GM21576 (cell line): Measurements from ENCODE around the gene VPS54.
"Not testable (repeated sequence)": the region's sequence is repeated elsewhere in the genome, so short reads cannot be mapped to it uniquely, and the experiment has no call there.

Source experiments
- ATAC-seq: cut with Tn5 transposase; IDR thresholded peaks from one replicate; pipeline ENCODE4 v1.9.1; 2021; ENCODE audit warnings: mild to moderate bottlenecking, moderate library complexity; ENCODE audit not compliant: unreplicated experiment

VPS54 gene

GRCh38 chr2:63874204-63875130, 144.8 kb downstream of the VPS54 start:
- no peak for ATAC-seq

GRCh38 chr2:63872571-63873328, 146.5 kb downstream of the VPS54 start:
- ATAC-seq, result no peak

GRCh38 chr2:63871864-63872263, 147.4 kb downstream of the VPS54 start:
- no peak for ATAC-seq

- ATAC-seq, result no peak
Observed at GRCh38 chr2:63870679-63871078, 148.5 kb downstream of the VPS54 start.

- ATAC-seq, result no peak
Observed at GRCh38 chr2:63866009-63866709, 153.1 kb downstream of the VPS54 start.

- no peak for ATAC-seq
Observed at GRCh38 chr2:63865159-63865799, 153.9 kb downstream of the VPS54 start.

- no peak for ATAC-seq
Observed at GRCh38 chr2:63863707-63864106, 155.5 kb downstream of the VPS54 start.

- ATAC-seq, result no peak
Observed at GRCh38 chr2:63862806-63863205, 156.4 kb downstream of the VPS54 start.

- ATAC-seq, result no peak
Observed at GRCh38 chr2:63861220-63861822, 157.9 kb downstream of the VPS54 start.

- ATAC-seq, result no peak
Observed at GRCh38 chr2:63858291-63858690, 160.9 kb downstream of the VPS54 start.

- ATAC-seq, result no peak
Observed at GRCh38 chr2:63856303-63856603, 163.0 kb downstream of the VPS54 start.

GRCh38 chr2:63855418-63856302, 163.6 kb downstream of the VPS54 start:
- no peak for ATAC-seq

GRCh38 chr2:63853527-63854310, 165.5 kb downstream of the VPS54 start:
- ATAC-seq, result no peak

- ATAC-seq, result no peak
Observed at GRCh38 chr2:63851691-63852311, 167.4 kb downstream of the VPS54 start.

GRCh38 chr2:63850649-63851048, 168.6 kb downstream of the VPS54 start:
- ATAC-seq, result no peak

GRCh38 chr2:63850204-63850571, 169.0 kb downstream of the VPS54 start:
- ATAC-seq, result no peak

- no peak for ATAC-seq
Observed at GRCh38 chr2:63849381-63850203, 169.6 kb downstream of the VPS54 start.

- ATAC-seq, result not testable (repeated sequence)
Observed at GRCh38 chr2:63847571-63847970, 171.7 kb downstream of the VPS54 start.
